Glomerular visceral epithelial cell (primary cell): ENCODE data around the gene XK.
"Not testable (repeated sequence)": the region's sequence is repeated elsewhere in the genome, so short reads cannot be mapped to it uniquely, and the experiment has no call there.

Experiments
- DNase-seq: peaks from one replicate; pipeline ENCODE4 v3.0.0-alpha.2; 2016; ENCODE audit errors: extremely low spot score

XK gene

GRCh38 chrX:37685381-37686359, at the start of gene XK:
Gene XK, plus strand, starts transcription at chrX:37685791. Its CDS starts 171 bp downstream, at chrX:37685962.
- peak; percentile 26 for DNase-seq

DNA sequence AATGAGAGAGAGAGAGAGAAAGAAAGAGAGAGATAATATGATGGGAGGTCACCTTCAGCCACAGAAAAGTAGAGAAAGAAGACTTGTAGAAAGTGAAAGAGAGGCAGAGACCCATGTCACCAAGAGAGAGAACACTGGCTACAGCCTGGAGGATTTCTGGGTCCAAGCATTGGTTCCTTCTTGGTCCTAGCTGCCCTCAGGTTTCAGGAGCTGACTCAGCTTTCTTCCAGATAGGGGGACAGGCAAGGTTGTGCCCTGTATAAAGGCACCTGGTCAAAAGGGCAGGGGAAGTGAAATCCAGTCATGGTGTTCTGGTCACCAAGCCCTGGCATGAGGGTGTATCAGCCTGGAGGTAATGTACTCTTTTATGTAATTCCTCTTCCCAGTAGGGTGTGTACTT, 47.5 kb upstream of the XK start:
- DNase-seq: no peak

DNA sequence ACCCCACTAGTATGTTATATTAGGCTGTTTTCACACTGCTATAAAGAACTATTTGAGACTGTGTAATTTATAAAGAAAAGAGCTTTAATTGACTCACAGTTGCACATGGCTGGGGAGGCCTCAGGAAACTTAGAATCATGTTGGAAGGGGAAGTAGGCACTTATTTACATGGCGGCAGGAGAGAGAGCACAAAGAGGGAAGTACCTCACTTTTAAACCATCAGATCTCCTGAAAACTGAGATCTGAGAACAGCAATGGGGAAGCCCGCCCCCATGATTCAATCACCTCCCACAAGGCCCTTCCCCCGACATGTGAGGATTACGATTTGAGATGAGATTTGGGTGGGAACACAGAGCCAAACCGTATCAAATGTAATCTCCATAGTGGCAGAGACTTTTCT, 45.4 kb upstream of the XK start:
- no peak for DNase-seq

- DNase-seq: no peak
Observed at GRCh38 chrX:37641859-37642258, 43.7 kb upstream of the XK start.

GRCh38 chrX:37644381-37645305, 40.9 kb upstream of the XK start:
- DNase-seq: peak; percentile 21

- DNase-seq: no peak
Observed at GRCh38 chrX:37646254-37646653, 39.3 kb upstream of the XK start.

DNA sequence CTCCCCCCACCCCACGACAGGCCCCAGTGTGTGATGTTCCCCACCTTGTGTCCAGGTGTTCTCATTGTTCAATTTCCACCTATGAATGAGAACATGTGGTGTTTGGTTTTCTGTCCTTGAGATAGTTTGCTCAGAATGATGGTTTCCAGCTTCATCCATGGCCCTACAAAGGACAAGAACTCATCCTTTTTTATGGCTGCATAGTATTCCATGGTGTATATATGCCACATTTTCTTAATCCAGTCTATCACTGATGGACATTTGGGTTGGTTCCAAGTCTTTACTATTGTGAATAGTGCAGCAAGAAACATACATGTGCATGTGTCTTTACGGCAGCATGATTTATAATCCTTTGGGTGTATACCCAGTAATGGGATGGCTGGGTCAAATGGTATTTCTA, 34.7 kb upstream of the XK start:
- not testable (repeated sequence) for DNase-seq

- DNase-seq: no peak
Observed at GRCh38 chrX:37651921-37652452, 33.6 kb upstream of the XK start.

GRCh38 chrX:37652589-37653231, 32.9 kb upstream of the XK start:
- DNase-seq: no peak

GRCh38 chrX:37653397-37654085, 32.0 kb upstream of the XK start:
- DNase-seq: no peak

DNA sequence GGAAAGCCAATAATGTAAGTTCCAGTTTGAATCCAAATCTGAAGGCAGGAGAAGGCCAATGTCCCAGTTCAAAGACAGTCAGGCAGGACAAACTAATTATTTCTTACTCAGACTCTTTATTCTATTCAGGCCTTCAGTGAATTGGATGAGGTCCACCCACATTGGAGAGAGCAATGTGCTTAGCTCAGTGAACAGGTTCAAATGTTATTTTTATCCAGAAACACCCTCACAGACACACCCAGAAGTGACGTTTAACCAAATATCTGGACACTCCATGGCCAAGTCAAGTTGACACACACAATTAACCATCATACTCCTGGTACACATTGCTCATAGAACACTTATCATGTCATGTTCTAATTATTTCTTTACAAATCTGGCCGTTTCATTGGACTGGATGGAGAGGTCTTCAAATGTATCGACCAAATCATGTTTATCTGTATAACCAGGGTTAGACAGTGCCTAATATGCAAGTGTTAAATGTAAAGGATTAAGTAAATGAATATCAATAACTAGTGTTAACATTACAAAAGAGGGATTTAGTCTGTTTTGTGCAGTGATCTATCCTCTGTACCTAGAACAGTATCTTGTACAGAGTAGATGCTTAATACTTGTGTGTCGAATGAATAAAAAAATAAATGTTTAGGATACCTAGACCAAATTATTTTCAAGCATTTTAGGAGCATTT, 27.1 kb upstream of the XK start:
- DNase-seq: no peak

GRCh38 chrX:37659047-37659446, 26.5 kb upstream of the XK start:
- DNase-seq: no peak

DNA sequence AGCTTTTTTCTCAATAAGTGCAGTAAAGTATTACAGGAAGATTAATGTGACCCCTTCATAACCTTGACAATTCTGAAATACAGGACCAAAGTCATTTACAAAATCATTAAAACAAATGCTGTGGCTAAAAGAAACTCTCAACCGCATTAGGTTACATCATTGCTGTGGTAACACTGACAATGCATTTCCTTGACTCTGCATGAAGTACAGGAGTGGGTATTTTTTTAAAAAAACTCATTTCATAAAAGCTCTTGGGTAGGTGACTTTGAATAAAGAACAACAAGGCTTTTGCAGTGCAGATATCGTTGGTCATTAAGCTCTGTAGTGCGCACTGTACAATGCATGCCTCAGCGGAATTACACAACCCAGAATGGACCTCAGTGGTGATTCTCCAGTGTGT, 23.4 kb upstream of the XK start:
- DNase-seq: no peak

GRCh38 chrX:37666516-37666915, 19.1 kb upstream of the XK start:
- DNase-seq: no peak

DNA sequence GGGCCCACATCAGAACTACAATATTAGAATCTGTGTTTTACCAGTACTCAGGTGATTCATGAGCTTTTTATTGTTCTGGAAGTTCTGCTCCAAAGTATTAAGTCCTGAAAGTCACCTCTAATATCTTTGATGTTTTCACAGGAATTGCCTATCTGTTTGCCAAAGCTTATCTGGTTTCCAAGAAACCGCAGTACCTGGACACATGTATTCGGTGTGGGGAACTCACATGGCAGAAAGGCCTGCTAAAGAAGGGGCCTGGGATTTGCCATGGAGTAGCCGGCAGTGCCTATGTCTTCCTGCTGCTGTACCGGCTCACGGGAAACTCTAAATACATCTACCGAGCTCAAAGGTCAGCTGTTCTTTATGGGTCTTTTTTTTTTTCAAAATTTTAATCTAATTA, 18.4 kb upstream of the XK start:
- DNase-seq: no peak

DNA sequence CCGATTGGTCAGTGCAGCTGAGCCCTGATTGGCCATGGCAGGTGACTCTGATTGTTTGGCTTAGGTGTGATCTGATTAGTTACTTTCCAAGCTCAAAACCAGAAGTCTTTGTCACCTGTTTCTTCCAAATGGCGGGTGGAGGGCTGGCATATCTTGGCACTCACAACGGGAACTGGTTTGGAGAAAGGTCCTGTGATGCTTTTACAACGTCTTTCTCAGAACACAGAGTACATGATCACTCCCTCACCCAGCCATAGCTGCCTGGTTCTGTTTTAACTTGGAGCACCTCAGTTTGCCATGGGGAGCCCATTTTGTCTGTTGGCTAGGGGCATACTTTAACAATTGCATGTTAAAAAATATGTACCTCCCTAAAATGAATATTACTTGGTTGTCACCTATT, 13.0 kb upstream of the XK start:
- DNase-seq: no peak

GRCh38 chrX:37676811-37677210, 8.8 kb upstream of the XK start:
- no peak for DNase-seq

- no peak for DNase-seq
Observed at GRCh38 chrX:37677243-37677642, 8.3 kb upstream of the XK start.

GRCh38 chrX:37677765-37678164, 7.8 kb upstream of the XK start:
- DNase-seq: no peak

DNA sequence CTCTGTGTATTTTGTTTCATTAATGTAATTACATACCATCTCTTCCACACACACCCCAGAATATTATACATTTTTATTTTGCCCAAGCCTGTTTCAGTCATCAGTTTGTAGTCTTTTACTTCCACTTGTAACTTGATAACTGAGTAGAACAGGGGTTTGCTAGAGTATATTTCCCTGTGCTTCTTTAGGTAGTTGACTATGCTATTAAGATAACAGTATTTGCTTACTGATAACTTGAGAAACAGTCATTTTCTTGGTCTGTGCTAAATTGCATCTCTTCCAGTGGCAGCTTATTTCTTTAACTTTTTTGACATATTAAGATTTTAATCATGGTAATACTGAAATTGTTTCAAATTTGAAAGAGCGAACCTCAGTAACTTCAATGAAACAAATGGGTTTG, 7.0 kb upstream of the XK start:
- no peak for DNase-seq

GRCh38 chrX:37679230-37679629, 6.4 kb upstream of the XK start:
- no peak for DNase-seq
